H1 (cell line): ENCODE data around the gene PTDSS2. TPM values are rescaled to one million over a fixed set of nuclear protein-coding genes. Genes with fewer than 3 reads are reported as not detected.

Experiments
- ATF2 ChIP-seq: IDR thresholded peaks from 2 replicates; pipeline ENCODE4 v1.6.1; 2012; ENCODE audit warnings: low read length, inconsistent platforms
- CHD2 ChIP-seq: IDR thresholded peaks from 2 replicates; pipeline ENCODE4 v1.6.1; 2012; ENCODE audit warnings: low read length, improper control_type of control experiment
- SIX5 ChIP-seq: IDR thresholded peaks from 2 replicates; pipeline ENCODE4 v1.6.1; 2011; ENCODE audit warnings: mild to moderate bottlenecking, low read depth, low read length
- SP2 ChIP-seq: IDR thresholded peaks from 2 replicates; pipeline ENCODE4 v1.6.1; 2012; ENCODE audit warnings: mild to moderate bottlenecking, low read length, inconsistent platforms
- polyA plus RNA-seq, 7 experiments: library from polyadenylated mRNA; depleted of rRNA in 3 of 7; stranded (reverse) in 5 of 7; unstranded in 2 of 7; fragments of >200 nt in 5 of 7; fragments of 200-250 nt in 2 of 7; gene quantifications; 1 replicate in 5 of 7; 2 replicates in 1 of 7; 4 replicates in 1 of 7; pipeline versions ENCODE4 v1.2.1 to v1.2.3, GENCODE V29; 2011 to 2013; ENCODE audit warnings: missing spikeins in 2 of 7, mixed read lengths in 2 of 7
- total RNA-seq: library from RNA; stranded (reverse); fragmentation: NEBNext Ultra II Directional; extraction: Animal tissue kit (Norgen Biotek cat#: 25700); gene quantifications from 2 replicates; pipeline ENCODE4 v1.2.1, GENCODE V29; 2021

Gene PTDSS2
- total and polyA plus RNA-seq, 2 of the 8 experiments (the other 6 are each of a cell fraction or from before 2014, with no cell fraction given) = 48.7 to 68.2 TPM

GRCh38 chr11:494761-495536 is 44.9 kb downstream of the PTDSS2 start (continued):
- TF ChIP-seq ATF2 (no peak), SP2 (no peak), SIX5 (no peak), CHD2 (no peak)
